Head of caudate nucleus (tissue), 42 donors: ENCODE results near the gene ARHGAP9.

ENCODE experiments used
- DNase-seq, 42 donors: peaks; one replicate each; pipeline versions ENCODE4 v3.0.0 to v3.0.0-alpha.2; 2020 to 2021; ENCODE audit warnings: mixed read lengths in 7 of 42
- intact Hi-C: fragments of 100-400 bp; cut with DNase I; formaldehyde crosslinking; loops from one replicate; pipeline ENCODE4 v1.15.0; 2022

Gene ARHGAP9

DNA sequence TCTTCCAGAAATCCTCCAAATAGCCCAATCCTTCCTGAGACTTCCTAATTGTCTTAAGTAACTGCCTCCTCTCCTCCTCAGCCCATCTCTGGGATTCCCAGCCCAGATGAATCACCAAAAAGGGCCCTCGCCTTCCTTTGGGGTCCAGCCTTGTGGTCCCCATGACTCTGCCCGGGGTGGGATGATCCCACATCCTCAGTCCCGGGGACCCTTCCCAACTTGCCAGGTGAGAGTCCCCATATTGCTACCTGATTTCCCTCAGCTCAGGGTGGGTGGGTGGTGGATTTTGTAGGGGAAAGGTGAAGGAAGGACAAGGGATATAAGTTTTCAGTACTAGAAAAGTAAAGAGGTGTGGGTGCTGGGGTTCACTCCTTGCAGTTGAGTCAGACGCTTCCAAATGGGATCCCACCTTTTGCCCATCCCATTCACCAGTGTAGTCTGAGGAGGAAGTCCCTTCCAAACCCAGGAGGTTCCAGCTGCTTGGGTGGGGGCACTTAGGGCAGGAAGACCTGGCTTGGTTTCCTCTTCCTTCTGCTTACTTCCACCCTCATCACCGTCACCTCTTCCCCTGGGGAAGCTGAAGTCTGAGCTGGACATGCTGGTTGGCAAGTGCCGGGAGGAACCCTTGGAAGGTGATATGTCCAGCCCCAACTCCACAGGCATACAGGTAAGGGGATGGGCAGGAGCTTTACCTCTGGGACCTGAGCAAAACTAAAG lies 14.5 kb downstream of the ARHGAP9 start:
- intact Hi-C loops: no loop called here
- no peak for DNase-seq

DNA sequence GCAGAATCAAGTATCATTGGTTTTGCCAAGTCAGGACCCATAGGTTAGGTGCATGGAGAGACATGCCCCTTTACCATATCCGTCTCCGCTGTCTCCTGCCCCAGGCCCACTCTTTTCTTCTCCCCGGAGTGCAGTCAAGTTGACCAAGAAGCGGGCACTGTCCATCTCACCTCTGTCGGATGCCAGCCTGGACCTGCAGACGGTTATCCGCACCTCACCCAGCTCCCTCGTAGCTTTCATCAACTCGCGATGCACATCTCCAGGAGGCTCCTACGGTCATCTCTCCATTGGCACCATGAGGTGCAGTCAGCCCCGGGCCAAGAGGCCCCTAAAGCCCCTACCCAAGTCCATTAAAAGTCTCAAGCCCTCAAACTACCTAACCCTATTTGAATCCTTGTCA lies 15.1 kb downstream of the ARHGAP9 start:
- intact Hi-C loops: no loop called here
- no peak for DNase-seq

DNA sequence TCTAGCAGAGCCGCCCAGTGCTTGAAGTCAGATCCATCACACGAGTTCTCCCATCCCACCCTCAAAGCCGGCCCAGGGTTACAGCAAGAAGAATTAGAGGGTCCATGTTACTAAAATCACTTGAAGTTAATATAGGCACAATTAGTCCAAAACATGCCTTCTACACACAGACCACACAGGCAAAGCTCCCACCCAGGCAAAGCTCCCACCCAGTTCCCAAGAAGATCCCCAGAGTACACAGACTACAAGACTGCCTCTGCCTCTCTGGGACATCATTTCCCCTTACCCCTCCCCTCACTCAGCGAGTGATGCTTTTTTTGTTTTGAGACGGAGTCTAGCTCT lies 16.8 kb downstream of the ARHGAP9 start:
- no peak for DNase-seq
- intact Hi-C loops: no loop called here

DNA sequence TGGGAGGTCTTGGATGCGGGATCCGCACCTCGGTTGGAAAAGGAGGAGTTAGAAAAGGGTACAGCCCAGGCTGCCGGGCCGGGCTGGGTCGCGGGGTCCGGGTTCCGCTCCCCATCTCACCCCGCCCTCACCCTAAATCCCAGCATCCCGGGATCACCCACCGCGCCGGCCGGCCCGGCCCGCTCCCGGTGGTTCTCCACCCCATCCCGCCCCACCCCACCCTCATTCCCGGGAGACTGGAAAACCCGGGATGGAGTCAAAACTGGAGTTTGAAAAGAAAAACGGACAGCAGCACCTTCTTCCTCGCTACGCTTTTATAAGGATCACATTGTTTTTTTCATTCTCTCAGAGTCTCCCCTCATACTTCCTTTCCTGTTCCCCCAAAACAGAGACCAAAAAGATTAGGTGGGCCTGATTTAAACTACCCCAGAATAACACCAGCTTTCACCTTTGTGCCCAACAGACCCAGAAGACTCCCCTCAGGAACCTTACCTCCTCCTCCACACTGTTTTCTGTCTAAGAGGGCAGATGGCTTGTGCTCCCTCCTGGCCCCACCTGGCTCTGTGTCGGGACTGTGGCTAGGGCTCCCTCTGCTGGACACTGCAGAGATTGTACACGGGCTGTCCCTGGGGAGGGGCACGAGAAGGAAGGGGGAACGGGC lies 17.3 kb downstream of the ARHGAP9 start:
- intact Hi-C loops: no loop called here

DNA sequence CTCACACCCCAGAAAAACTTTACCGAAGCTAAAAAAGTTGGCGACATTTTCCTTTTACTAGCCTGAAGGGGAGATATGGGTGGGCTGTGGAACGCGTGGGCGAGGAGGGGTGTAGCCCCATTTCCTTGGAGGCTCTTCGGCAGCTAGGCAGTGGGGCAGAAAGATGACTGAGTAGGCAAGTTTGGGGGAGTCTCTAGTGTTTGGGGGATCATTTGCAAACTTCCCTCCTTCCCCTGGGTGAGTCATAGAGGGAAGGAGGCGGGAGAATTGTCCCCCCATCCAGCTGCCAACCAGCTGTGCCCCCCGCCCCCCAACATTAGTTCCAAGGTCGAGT lies 17.8 kb downstream of the ARHGAP9 start:
- intact Hi-C loops: no loop called here
- DNase-seq: no peak

More for the DNA sequence above, 17.3 kb downstream of the ARHGAP9 start:
- peak; percentile 72 to 91 (median 83) for DNase-seq

DNA sequence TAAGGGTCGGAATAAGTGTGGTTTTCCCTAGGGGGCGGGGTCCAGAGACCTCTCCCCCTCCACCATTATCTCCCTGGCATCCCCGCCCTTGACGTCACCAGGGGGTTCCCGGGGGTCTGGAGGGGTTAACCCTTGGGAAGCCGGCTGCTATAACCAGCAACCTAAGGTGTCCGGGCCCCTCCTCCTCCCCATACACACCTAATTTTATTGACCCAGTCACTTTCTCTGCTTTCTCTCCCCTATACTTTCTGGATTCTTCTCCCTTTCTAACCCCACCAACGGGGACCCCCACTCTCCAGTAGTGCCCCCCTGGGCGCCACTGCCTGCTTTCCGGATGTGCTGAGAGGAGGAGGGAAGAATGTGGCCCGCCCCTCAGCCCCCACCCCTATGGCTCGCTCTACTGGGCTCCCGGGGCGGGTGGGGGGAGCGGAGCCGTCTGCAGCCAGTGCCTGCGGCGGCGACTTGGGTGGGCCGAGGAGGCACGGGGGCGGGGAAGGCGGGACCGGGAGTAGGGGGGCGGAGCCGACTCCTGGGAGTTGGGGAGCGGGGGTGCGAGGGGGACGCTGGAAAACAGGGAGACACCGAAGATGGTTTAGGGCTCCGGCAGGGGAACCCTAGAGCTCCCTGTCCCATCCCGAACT lies 18.3 kb downstream of the ARHGAP9 start:
- DNase-seq: peak in 29 of 42 donors; percentile 15 to 71 (median 45)
- intact Hi-C loops: no loop called here

DNA sequence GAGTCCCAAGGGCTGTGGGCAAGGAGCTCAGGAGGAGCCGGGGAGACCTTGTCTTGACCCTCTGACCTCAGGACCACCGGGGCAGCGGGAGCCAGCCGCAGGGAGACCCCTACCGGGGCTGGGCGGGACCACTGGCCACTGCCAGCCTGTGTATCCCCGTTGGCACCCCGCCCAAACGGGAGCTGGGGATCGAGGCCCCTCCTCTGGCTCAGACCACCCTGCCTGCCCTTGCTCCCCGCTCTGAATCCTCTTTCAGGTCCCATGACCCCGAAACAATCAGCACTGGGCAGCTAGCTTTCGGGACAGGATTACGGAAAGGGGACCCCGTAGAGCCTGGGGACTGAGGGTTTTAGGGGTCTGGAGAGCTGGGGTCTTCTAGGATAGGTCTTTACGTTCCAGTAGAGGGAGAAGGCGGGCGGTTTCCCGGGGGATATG lies 18.8 kb downstream of the ARHGAP9 start:
- no peak for DNase-seq
- intact Hi-C loops: no loop called here

DNA sequence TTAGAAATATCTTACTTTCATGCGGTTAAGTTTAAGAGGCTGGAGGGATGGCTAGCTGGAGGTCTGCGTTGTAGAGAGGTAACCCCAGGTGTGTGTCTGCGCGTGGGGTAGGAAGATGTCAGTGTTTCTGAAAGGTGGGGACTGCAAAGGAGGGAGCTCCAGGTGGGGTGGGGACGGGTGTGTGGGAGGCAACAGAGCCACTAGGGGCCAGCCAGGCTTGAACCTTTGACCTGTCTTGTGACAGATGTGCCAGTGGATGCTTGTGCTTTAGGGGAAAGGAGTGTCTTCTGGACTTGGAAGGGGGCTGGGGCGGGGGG lies 19.2 kb downstream of the ARHGAP9 start:
- intact Hi-C loops: no loop called here
- no peak for DNase-seq

DNA sequence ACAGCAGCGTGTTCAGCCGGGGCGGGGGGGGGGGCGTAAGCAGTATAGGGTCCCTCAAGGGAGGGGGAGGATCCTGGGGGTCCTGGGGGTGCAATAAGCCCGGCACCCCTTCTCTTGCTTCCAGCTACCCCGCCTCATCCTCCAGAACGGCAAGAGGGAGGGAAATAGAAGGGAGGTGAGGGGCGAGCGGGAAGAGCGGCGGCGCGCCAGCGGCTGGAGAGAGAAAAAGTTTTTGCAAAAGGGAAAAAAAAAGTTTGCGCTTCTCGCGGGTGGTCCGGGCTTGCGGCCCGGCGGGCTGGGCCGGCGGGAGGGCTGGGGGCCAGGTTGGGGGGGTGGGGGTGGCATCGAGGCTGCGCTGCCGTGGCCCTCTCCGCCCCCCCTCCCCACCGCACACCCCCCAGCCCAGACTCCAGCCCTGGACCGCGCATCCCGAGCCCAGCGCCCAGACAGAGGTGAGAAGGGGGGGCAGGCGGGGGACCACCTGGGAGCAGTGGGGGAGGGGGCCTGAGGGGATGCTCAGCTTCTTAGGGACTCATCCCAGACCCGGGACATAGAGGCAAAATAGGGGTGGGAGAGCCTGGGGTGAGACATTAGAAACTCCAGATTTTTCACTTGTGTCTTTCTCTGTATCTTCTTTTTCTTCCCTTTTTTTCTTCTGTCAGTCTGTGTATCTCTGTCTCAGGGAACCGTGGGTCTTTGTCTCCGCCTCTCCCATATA lies 19.8 kb downstream of the ARHGAP9 start, which contains the start of gene GLI1:
Gene GLI1 (plus strand): TSS at position 36 of the 718 bp plus-strand sequence. CDS start 3,907 bp downstream, outside the sequence.
- DNase-seq: no peak
- intact Hi-C loops: loop anchor here (10.0 kb wide), 1 partner anchor 235 kb away; the partner anchor contains the start of gene SHMT2

- DNase-seq: peak; percentile 87 to 97 (median 94)
- intact Hi-C loops: loop anchor here (10.0 kb wide), 1 partner anchor 234 kb away; the partner anchor contains the start of gene SHMT2
Measured at GRCh38 chr12:57459055-57459749, 20.5 kb downstream of the ARHGAP9 start.

DNA sequence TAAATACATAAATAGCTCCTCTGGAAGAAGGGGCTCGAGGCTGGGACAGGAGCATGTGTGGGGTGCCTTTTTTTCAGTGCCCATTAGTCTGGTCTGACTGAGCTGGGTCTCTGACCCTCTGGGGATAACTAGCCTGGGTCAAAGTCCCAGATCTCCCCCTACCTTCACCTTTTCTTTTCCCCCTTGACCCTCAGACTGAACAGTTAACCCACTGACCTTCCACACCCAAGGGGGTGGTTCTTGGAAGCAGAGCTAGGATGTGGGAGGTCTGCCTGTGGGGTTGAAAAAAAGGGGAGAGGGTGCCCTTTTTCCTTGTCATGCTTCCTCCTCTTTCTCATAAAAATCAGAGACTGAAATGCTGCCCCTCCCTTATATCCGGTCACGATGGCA lies 21.0 kb downstream of the ARHGAP9 start:
- DNase-seq: no peak
- intact Hi-C loops: loop anchor here (10.0 kb wide), 1 partner anchor 234 kb away; the partner anchor contains the start of gene SHMT2

GRCh38 chr12:57456737-57457490 lies 22.8 kb downstream of the ARHGAP9 start:
- no peak for DNase-seq
- intact Hi-C loops: loop anchor here (10.0 kb wide), 1 partner anchor 232 kb away; the partner anchor contains the start of gene SHMT2

DNA sequence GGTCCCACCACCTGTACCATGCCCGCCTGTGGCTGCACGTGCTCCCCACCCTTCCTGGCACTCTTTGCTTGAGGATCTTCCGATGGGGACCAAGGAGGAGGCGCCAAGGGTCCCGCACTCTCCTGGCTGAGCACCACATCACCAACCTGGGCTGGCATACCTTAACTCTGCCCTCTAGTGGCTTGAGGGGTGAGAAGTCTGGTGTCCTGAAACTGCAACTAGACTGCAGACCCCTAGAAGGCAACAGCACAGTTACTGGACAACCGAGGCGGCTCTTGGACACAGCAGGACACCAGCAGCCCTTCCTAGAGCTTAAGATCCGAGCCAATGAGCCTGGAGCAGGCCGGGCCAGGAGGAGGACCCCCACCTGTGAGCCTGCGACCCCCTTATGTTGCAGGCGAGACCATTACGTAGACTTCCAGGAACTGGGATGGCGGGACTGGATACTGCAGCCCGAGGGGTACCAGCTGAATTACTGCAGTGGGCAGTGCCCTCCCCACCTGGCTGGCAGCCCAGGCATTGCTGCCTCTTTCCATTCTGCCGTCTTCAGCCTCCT lies 23.4 kb downstream of the ARHGAP9 start:
- peak in 22 of 42 donors; percentile 19 to 65 (median 46) for DNase-seq

DNA sequence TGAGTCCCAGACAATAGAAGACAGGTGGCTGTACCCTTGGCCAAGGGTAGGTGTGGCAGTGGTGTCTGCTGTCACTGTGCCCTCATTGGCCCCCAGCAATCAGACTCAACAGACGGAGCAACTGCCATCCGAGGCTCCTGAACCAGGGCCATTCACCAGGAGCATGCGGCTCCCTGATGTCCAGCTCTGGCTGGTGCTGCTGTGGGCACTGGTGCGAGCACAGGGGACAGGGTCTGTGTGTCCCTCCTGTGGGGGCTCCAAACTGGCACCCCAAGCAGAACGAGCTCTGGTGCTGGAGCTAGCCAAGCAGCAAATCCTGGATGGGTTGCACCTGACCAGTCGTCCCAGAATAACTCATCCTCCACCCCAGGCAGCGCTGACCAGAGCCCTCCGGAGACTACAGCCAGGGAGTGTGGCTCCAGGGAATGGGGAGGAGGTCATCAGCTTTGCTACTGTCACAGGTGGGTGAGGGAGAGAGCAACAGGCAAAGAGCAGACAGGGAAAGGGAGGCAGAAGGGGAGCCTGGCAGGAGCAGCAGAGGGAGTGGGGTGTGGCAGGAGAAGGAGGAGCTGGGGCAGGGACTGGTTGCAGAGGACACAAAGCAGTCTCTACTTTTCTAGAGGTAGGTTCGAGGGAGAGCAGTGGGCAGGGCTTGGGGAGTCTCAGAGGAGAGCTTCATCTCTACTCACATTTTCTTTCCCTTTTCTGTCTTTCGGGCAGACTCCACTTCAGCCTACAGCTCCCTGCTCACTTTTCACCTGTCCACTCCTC lies 24.1 kb downstream of the ARHGAP9 start:
- intact Hi-C loops: loop anchor here (10.0 kb wide), 1 partner anchor 231 kb away; the partner anchor contains the start of gene SHMT2
- no peak for DNase-seq

More for the DNA sequence above, 23.4 kb downstream of the ARHGAP9 start:
- intact Hi-C loops: loop anchor here (10.0 kb wide), 1 partner anchor 231 kb away; the partner anchor contains the start of gene SHMT2

- intact Hi-C loops: loop anchor here (5.0 to 10.0 kb wide), 2 partner anchors 147 to 230 kb away; partner anchors contain the start of gene SHMT2
- DNase-seq: no peak
Measured at GRCh38 chr12:57454566-57455373, 24.9 kb downstream of the ARHGAP9 start, which contains the start of gene INHBE. INHBE (plus strand) TSS chr12:57455307; CDS start chr12:57455537, 230 bp downstream.

DNA sequence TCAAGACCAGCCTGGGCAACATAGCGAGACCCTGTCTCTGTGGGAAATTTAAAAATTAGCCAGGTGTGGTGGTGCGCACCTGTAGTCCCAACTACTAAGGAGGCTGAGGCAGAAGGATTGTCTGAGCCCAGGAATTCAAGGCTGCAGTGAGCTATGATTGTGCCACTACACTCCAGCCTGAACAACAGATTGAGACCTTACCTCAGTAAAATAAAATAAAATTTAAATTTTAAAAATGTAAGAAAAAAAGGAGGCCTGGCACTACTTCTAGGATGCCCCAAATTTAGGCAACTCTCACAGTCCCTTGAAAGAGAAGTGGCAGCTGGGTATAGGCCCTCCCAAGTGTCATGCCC lies 25.5 kb downstream of the ARHGAP9 start:
- no peak for DNase-seq
- intact Hi-C loops: loop anchor here (5.0 to 10.0 kb wide), 2 partner anchors 147 to 229 kb away; partner anchors contain the start of gene SHMT2
